SK-N-SH treated with all-trans-retinoic acid at 6 μM for 48 hours (cell line): ENCODE data around the gene MTCL1.

ENCODE experiments used
- ATAC-seq: fragments of 200-7000 bp; cut with Tn5 transposase; 3 replicates; pipeline ENCODE4 v1.9.1; 2020; ENCODE audit warnings: mild to moderate bottlenecking, moderate library complexity
- ARNTL ChIP-seq: fragments of 450-650 bp; formaldehyde crosslinking; IDR thresholded peaks from 2 replicates; pipeline ENCODE4 v1.5.0; 2020; ENCODE audit warnings: low read depth, mild to moderate bottlenecking, moderate library complexity, borderline replicate concordance
- CSDC2 ChIP-seq: fragments of 250-450 bp; sonication (Bioruptor Pico); IDR thresholded peaks from 2 replicates; pipeline ENCODE4 v1.5.0; 2020; ENCODE audit warnings: mild to moderate bottlenecking, moderate library complexity
- CSRNP3 ChIP-seq: fragments of 250-450 bp; sonication (Bioruptor Pico); IDR thresholded peaks from 2 replicates; pipeline ENCODE4 v1.5.1; 2021; ENCODE audit warnings: mild to moderate bottlenecking, moderate library complexity
- GLIS3 ChIP-seq: fragments of 250-450 bp; sonication (Bioruptor Pico); IDR thresholded peaks from 2 replicates; pipeline ENCODE4 v1.5.0; 2020; ENCODE audit warnings: mild to moderate bottlenecking, moderate library complexity
- ISL1 ChIP-seq: fragments of 250-450 bp; sonication (Bioruptor Pico); IDR thresholded peaks from 2 replicates; pipeline ENCODE4 v2.1.2; 2022; ENCODE audit warnings: mild to moderate bottlenecking, moderate library complexity
- OSR1 ChIP-seq: fragments of 250-450 bp; sonication (Bioruptor Pico); IDR thresholded peaks from 2 replicates; pipeline ENCODE4 v1.8.0; 2022; ENCODE audit warnings: moderate library complexity, mild to moderate bottlenecking, inconsistent platforms
- PATZ1 ChIP-seq: fragments of 250-450 bp; sonication (Bioruptor Pico); IDR thresholded peaks from 2 replicates; pipeline ENCODE4 v1.8.0; 2020; ENCODE audit warnings: mild to moderate bottlenecking, moderate library complexity, borderline replicate concordance
- POU6F1 ChIP-seq: fragments of 250-450 bp; sonication (Bioruptor Pico); IDR thresholded peaks from 2 replicates; pipeline ENCODE4 v1.8.0; 2021; ENCODE audit warnings: low read depth, mild to moderate bottlenecking, moderate library complexity, borderline replicate concordance
- PPARA ChIP-seq: fragments of 250-450 bp; sonication (Bioruptor Pico); IDR thresholded peaks from 2 replicates; pipeline ENCODE4 v1.5.0; 2020; ENCODE audit warnings: mild to moderate bottlenecking, borderline replicate concordance
- RARB ChIP-seq: fragments of 250-450 bp; sonication (Bioruptor Pico); IDR thresholded peaks from 2 replicates; pipeline ENCODE4 v1.8.0; 2021; ENCODE audit warnings: mild to moderate bottlenecking, moderate library complexity
- TCF4 ChIP-seq: fragments of 250-450 bp; sonication (Bioruptor Pico); IDR thresholded peaks from 2 replicates; pipeline ENCODE4 v1.8.0; 2021; ENCODE audit warnings: mild to moderate bottlenecking, moderate library complexity, borderline replicate concordance
- TOX ChIP-seq: fragments of 250-450 bp; sonication (Bioruptor Pico); IDR thresholded peaks from 2 replicates; pipeline ENCODE4 v1.8.0; 2021; ENCODE audit warnings: mild to moderate bottlenecking, moderate library complexity, borderline replicate concordance
- ZC3H10 ChIP-seq: fragments of 250-450 bp; sonication (Bioruptor Pico); IDR thresholded peaks from 2 replicates; pipeline ENCODE4 v1.5.1; 2021; ENCODE audit warnings: mild to moderate bottlenecking, moderate library complexity
- ZFP3 ChIP-seq: fragments of 250-450 bp; sonication (Bioruptor Pico); IDR thresholded peaks from 2 replicates; pipeline ENCODE4 v1.5.0; 2020; ENCODE audit warnings: mild to moderate bottlenecking, moderate library complexity
- ZFP30 ChIP-seq: fragments of 450-650 bp; formaldehyde crosslinking; IDR thresholded peaks from 2 replicates; pipeline ENCODE4 v1.5.0; 2022; ENCODE audit warnings: mild to moderate bottlenecking, moderate library complexity
- ZNF565 ChIP-seq: fragments of 450-650 bp; formaldehyde crosslinking; conservative IDR thresholded peaks from 2 replicates; pipeline ENCODE4 v1.5.0; 2020; ENCODE audit warnings: low read depth, mild to moderate bottlenecking, moderate library complexity
- ZNF8 ChIP-seq: fragments of 450-650 bp; formaldehyde crosslinking; IDR thresholded peaks from 2 replicates; pipeline ENCODE4 v1.5.0; 2020; ENCODE audit warnings: mild to moderate bottlenecking, moderate library complexity
- TF ChIP-seq, protein P1 (sequence below): fragments of 250-450 bp; sonication (Bioruptor Pico); IDR thresholded peaks from 2 replicates; pipeline ENCODE4 v1.5.0; 2020; ENCODE audit warnings: mild to moderate bottlenecking, moderate library complexity
- TF ChIP-seq, protein P2 (sequence below): fragments of 250-450 bp; sonication (Bioruptor Pico); IDR thresholded peaks from 2 replicates; pipeline ENCODE4 v1.5.1; 2020; ENCODE audit warnings: low read depth, mild to moderate bottlenecking, moderate library complexity

MTCL1 gene

GRCh38 chr18:8806798-8807487 lies 101.6 kb downstream of the MTCL1 start:
- no peak for TF ChIP-seq ZNF8 (CRISPR knock-in tag)
- no peak for TF ChIP-seq ZNF565 (CRISPR knock-in tag)
- TF ChIP-seq ZFP30, result no peak
- TF ChIP-seq GLIS3 (CRISPR knock-in tag), result no peak
- TF ChIP-seq PPARA (CRISPR knock-in tag), result no peak
- TF ChIP-seq OSR1 (CRISPR knock-in tag), result no peak
- no peak for TF ChIP-seq CSRNP3
- TF ChIP-seq, protein P1, sequence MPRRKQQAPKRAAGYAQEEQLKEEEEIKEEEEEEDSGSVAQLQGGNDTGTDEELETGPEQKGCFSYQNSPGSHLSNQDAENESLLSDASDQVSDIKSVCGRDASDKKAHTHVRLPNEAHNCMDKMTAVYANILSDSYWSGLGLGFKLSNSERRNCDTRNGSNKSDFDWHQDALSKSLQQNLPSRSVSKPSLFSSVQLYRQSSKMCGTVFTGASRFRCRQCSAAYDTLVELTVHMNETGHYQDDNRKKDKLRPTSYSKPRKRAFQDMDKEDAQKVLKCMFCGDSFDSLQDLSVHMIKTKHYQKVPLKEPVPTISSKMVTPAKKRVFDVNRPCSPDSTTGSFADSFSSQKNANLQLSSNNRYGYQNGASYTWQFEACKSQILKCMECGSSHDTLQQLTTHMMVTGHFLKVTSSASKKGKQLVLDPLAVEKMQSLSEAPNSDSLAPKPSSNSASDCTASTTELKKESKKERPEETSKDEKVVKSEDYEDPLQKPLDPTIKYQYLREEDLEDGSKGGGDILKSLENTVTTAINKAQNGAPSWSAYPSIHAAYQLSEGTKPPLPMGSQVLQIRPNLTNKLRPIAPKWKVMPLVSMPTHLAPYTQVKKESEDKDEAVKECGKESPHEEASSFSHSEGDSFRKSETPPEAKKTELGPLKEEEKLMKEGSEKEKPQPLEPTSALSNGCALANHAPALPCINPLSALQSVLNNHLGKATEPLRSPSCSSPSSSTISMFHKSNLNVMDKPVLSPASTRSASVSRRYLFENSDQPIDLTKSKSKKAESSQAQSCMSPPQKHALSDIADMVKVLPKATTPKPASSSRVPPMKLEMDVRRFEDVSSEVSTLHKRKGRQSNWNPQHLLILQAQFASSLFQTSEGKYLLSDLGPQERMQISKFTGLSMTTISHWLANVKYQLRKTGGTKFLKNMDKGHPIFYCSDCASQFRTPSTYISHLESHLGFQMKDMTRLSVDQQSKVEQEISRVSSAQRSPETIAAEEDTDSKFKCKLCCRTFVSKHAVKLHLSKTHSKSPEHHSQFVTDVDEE (CRISPR knock-in tag), result no peak
- TF ChIP-seq ZFP3 (CRISPR knock-in tag), result no peak
- no peak for TF ChIP-seq TCF4 (CRISPR knock-in tag)
- TF ChIP-seq PATZ1 (CRISPR knock-in tag), result no peak
- no peak for TF ChIP-seq RARB (CRISPR knock-in tag)
- no peak for TF ChIP-seq TOX (CRISPR knock-in tag)
- TF ChIP-seq, all 23 proteins: peak for 0

DNA sequence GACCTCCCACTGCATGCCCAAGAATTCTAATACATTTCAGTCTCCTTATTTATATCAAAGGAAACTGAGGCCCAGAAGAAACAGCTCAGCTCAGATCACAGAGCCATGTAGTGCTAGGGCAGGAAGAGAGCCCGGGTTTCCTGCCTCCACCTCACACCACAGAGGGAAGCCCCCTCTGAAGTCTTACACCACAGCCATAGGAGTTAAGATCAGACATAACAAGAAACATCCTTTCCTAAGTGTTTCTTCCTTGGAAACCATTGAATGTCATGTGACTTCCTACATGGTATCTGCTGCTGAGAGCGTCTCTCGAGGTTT lies 102.1 kb downstream of the MTCL1 start:
- ATAC-seq, result no peak
- TF ChIP-seq ISL1 (CRISPR knock-in tag), result no peak
- TF ChIP-seq, protein P1 (CRISPR knock-in tag), result no peak
- no peak for TF ChIP-seq ZC3H10 (CRISPR knock-in tag)
- TF ChIP-seq TOX (CRISPR knock-in tag), result no peak
- TF ChIP-seq ZFP30, result no peak
- TF ChIP-seq, protein P2, sequence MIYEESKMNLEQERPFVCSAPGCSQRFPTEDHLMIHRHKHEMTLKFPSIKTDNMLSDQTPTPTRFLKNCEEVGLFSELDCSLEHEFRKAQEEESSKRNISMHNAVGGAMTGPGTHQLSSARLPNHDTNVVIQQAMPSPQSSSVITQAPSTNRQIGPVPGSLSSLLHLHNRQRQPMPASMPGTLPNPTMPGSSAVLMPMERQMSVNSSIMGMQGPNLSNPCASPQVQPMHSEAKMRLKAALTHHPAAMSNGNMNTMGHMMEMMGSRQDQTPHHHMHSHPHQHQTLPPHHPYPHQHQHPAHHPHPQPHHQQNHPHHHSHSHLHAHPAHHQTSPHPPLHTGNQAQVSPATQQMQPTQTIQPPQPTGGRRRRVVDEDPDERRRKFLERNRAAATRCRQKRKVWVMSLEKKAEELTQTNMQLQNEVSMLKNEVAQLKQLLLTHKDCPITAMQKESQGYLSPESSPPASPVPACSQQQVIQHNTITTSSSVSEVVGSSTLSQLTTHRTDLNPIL (CRISPR knock-in tag), result no peak
- TF ChIP-seq PATZ1 (CRISPR knock-in tag), result no peak
- TF ChIP-seq OSR1 (CRISPR knock-in tag), result no peak
- TF ChIP-seq RARB (CRISPR knock-in tag), result no peak
- TF ChIP-seq ZFP3 (CRISPR knock-in tag), result no peak
- no peak for TF ChIP-seq GLIS3 (CRISPR knock-in tag)
- no peak for TF ChIP-seq ARNTL (CRISPR knock-in tag)
- no peak for TF ChIP-seq CSDC2 (CRISPR knock-in tag)
- TF ChIP-seq PPARA (CRISPR knock-in tag), result no peak
- no peak for TF ChIP-seq ZNF8 (CRISPR knock-in tag)
- no peak for TF ChIP-seq TCF4 (CRISPR knock-in tag)
- no peak for TF ChIP-seq CSRNP3
- no peak for TF ChIP-seq ZNF565 (CRISPR knock-in tag)
- TF ChIP-seq POU6F1 (CRISPR knock-in tag), result no peak

More at GRCh38 chr18:8806798-8807487, 101.6 kb downstream of the MTCL1 start:
- no peak for ATAC-seq
